HEK293T (cell line): ENCODE results near the gene CRB3.

Source experiments
- BHLHE40 ChIP-seq: fragments of 450-650 bp; IDR thresholded peaks from 2 replicates; pipeline ENCODE4 v1.6.1; 2016; ENCODE audit warnings: mild to moderate bottlenecking, moderate library complexity, borderline replicate concordance
- CTBP1 ChIP-seq: fragments of 450-650 bp; IDR thresholded peaks from 2 replicates; pipeline ENCODE4 v1.6.1; 2016; ENCODE audit warnings: borderline replicate concordance
- ELF4 ChIP-seq: fragments of 450-650 bp; IDR thresholded peaks from 2 replicates; pipeline ENCODE4 v1.6.1; 2017; ENCODE audit warnings: antibody characterized with exemption
- FOXA1 ChIP-seq: fragments of 450-650 bp; IDR thresholded peaks from 2 replicates; pipeline ENCODE4 v1.6.1; 2016; ENCODE audit warnings: mild to moderate bottlenecking
- FOXK2 ChIP-seq: fragments of 450-650 bp; IDR thresholded peaks from 2 replicates; pipeline ENCODE4 v1.6.1; 2016; ENCODE audit warnings: mild to moderate bottlenecking
- FOXM1 ChIP-seq: fragments of 450-650 bp; IDR thresholded peaks from 2 replicates; pipeline ENCODE4 v1.6.1; 2017; ENCODE audit warnings: mild to moderate bottlenecking, borderline replicate concordance
- HDGF ChIP-seq: fragments of 450-650 bp; IDR thresholded peaks from 2 replicates; pipeline ENCODE4 v1.6.1; 2017; ENCODE audit warnings: antibody characterized with exemption, borderline replicate concordance
- L3MBTL2 ChIP-seq: fragments of 450-650 bp; conservative IDR thresholded peaks from 2 replicates; pipeline ENCODE4 v1.6.1; 2016; ENCODE audit warnings: mild to moderate bottlenecking
- LEF1 ChIP-seq: fragments of 450-650 bp; IDR thresholded peaks from 2 replicates; pipeline ENCODE4 v1.6.1; 2017; ENCODE audit warnings: mild to moderate bottlenecking, borderline replicate concordance
- NFRKB ChIP-seq: fragments of 450-650 bp; IDR thresholded peaks from 2 replicates; pipeline ENCODE4 v1.6.1; 2016; ENCODE audit warnings: mild to moderate bottlenecking, moderate library complexity
- PKNOX1 ChIP-seq: fragments of 450-650 bp; IDR thresholded peaks from 2 replicates; pipeline ENCODE4 v1.6.1; 2016
- SP1 ChIP-seq: fragments of 450-650 bp; IDR thresholded peaks from 2 replicates; pipeline ENCODE4 v1.6.1; 2017
- SUZ12 ChIP-seq: fragments of 450-650 bp; IDR thresholded peaks from 2 replicates; pipeline ENCODE4 v1.6.1; 2016; ENCODE audit warnings: mild to moderate bottlenecking
- TARDBP ChIP-seq: fragments of 450-650 bp; IDR thresholded peaks from 2 replicates; pipeline ENCODE4 v1.6.1; 2016

- TF ChIP-seq SP1 (no peak), BHLHE40 (no peak), FOXM1 (no peak), CTBP1 (no peak), TARDBP (no peak), L3MBTL2 (no peak), NFRKB (no peak), FOXK2 (no peak), FOXA1 (no peak), LEF1 (no peak), SUZ12 (no peak), HDGF (no peak), ELF4 (no peak), PKNOX1 (no peak)
These were observed 37.9 kb downstream of the CRB3 start, which contains the start of gene TUBB4A for GRCh38 chr19:6501740-6502648.
